Germinal center (tissue), 1 donor: ENCODE measurements around the gene ENSA.
A peak's percentile ranks its signal among the peaks of the same experiment; 100 is the strongest.
"Not testable (repeated sequence)": the region's sequence is repeated elsewhere in the genome, so short reads cannot be mapped to it uniquely, and the experiment has no call there.

ENCODE experiments used
- DNase-seq: peaks from one replicate; pipeline ENCODE4 v3.0.0; 2012; ENCODE audit warnings: mixed read lengths, low spot score

ENSA gene

GRCh38 chr1:150621497-150622302 lies 7.7 kb downstream of the ENSA start:
- peak; percentile 69 for DNase-seq

GRCh38 chr1:150620919-150621318 lies 8.5 kb downstream of the ENSA start:
- DNase-seq = no peak

- DNase-seq = no peak
Observed at GRCh38 chr1:150619576-150620509, 9.6 kb downstream of the ENSA start.

- DNase-seq = no peak
Observed at GRCh38 chr1:150615346-150616201, 13.8 kb downstream of the ENSA start.

GRCh38 chr1:150613061-150613920 lies 16.1 kb downstream of the ENSA start:
- DNase-seq = peak; percentile 30

GRCh38 chr1:150612014-150612345 lies 17.4 kb downstream of the ENSA start:
- DNase-seq = peak; percentile 42

- DNase-seq = no peak
Observed at GRCh38 chr1:150610576-150610975, 18.8 kb downstream of the ENSA start.

- no peak for DNase-seq
Observed at GRCh38 chr1:150609732-150610131, 19.7 kb downstream of the ENSA start.

- no peak for DNase-seq
Observed at GRCh38 chr1:150606463-150607142, 22.8 kb downstream of the ENSA start.

GRCh38 chr1:150605451-150605731 lies 24.0 kb downstream of the ENSA start:
- DNase-seq = not testable (repeated sequence)

- DNase-seq = no peak
Observed at GRCh38 chr1:150604226-150604588, 25.2 kb downstream of the ENSA start.

GRCh38 chr1:150603711-150604110 lies 25.7 kb downstream of the ENSA start:
- DNase-seq = no peak

- not testable (repeated sequence) for DNase-seq
Observed at GRCh38 chr1:150602372-150602771, 27.0 kb downstream of the ENSA start.

GRCh38 chr1:150601540-150601939 lies 27.9 kb downstream of the ENSA start:
- DNase-seq = no peak

- DNase-seq = not testable (repeated sequence)
Observed at GRCh38 chr1:150598346-150598745, 31.1 kb downstream of the ENSA start.

- no peak for DNase-seq
Observed at GRCh38 chr1:150596976-150597375, 32.4 kb downstream of the ENSA start.

GRCh38 chr1:150596095-150596892 lies 33.1 kb downstream of the ENSA start:
- DNase-seq = no peak

- no peak for DNase-seq
Observed at GRCh38 chr1:150582371-150582770, 47.0 kb downstream of the ENSA start.

- not testable (repeated sequence) for DNase-seq
Observed at GRCh38 chr1:150581962-150582361, 47.5 kb downstream of the ENSA start.

- not testable (repeated sequence) for DNase-seq
Observed at GRCh38 chr1:150581437-150581836, 48.0 kb downstream of the ENSA start.
